Stimulated activated CD8-positive, alpha-beta memory T cell treated with anti-CD3 and anti-CD28 coated beads, Interleukin-4, amount 100 ng/mL, for 24 hours (primary cell): ENCODE measurements around the gene AREG.

Experiments used
- DNase-seq: peaks from one replicate; pipeline ENCODE4 v3.0.0-alpha.2; 2020; ENCODE audit warnings: low read depth

The AREG gene

GRCh38 chr4:74433043-74433442, 11.9 kb upstream of the AREG start:
- DNase-seq, result no peak

- DNase-seq, result no peak
These were observed 11.3 kb upstream of the AREG start for GRCh38 chr4:74433541-74434172.

- no peak for DNase-seq
These were observed 9.6 kb upstream of the AREG start for GRCh38 chr4:74435296-74435695.

- DNase-seq, result no peak
These were observed 7.1 kb upstream of the AREG start for GRCh38 chr4:74437866-74438265.

- no peak for DNase-seq
These were observed 6.3 kb upstream of the AREG start for GRCh38 chr4:74438661-74439060.

GRCh38 chr4:74439952-74440351, 5.0 kb upstream of the AREG start:
- DNase-seq, result no peak

GRCh38 chr4:74440356-74440755, 4.6 kb upstream of the AREG start:
- no peak for DNase-seq

GRCh38 chr4:74441744-74442143, 3.2 kb upstream of the AREG start:
- DNase-seq, result no peak

- DNase-seq, result no peak
These were observed 1.4 kb downstream of the AREG start for GRCh38 chr4:74446193-74446868.

- no peak for DNase-seq
These were observed 2.0 kb downstream of the AREG start for GRCh38 chr4:74446896-74447295.

GRCh38 chr4:74447636-74448233, 2.8 kb downstream of the AREG start:
- DNase-seq, result no peak

GRCh38 chr4:74449571-74450297, 4.8 kb downstream of the AREG start:
- DNase-seq, result no peak

GRCh38 chr4:74450298-74450683, 5.4 kb downstream of the AREG start:
- no peak for DNase-seq

- no peak for DNase-seq
These were observed 6.3 kb downstream of the AREG start for GRCh38 chr4:74451214-74451661.

- no peak for DNase-seq
These were observed 8.2 kb downstream of the AREG start for GRCh38 chr4:74453037-74453635.

GRCh38 chr4:74453829-74454742, 9.2 kb downstream of the AREG start:
- no peak for DNase-seq

- no peak for DNase-seq
These were observed 10.6 kb downstream of the AREG start for GRCh38 chr4:74455361-74456055.

- no peak for DNase-seq
These were observed 11.3 kb downstream of the AREG start for GRCh38 chr4:74456056-74456744.

GRCh38 chr4:74456849-74457395, 12.0 kb downstream of the AREG start:
- DNase-seq, result no peak

- no peak for DNase-seq
These were observed 15.9 kb downstream of the AREG start for GRCh38 chr4:74460833-74461232.
